Activated CD4-positive, alpha-beta T cell treated with anti-CD3 and anti-CD28 coated beads, Interleukin-2, amount 10 ng/mL, durations not matched to agents 7 days and 5 days (primary cell): ENCODE measurements around the gene HECW1. TPM values are rescaled to one million over a fixed set of nuclear protein-coding genes. Genes with fewer than 3 reads are reported as not detected.
"Not testable (repeated sequence)": the region's sequence is repeated elsewhere in the genome, so short reads cannot be mapped to it uniquely, and the experiment has no call there.

ENCODE experiments used
- CTCF ChIA-PET: fragments of 350-600 bp; sonication (Branson Sonifier 250); formaldehyde crosslinking; loops from one replicate; lab custom pipeline; 2021; ENCODE audit warnings: antibody characterized with exemption; lab: Charles Lee
- POLR2A ChIA-PET: fragments of 350-600 bp; sonication (Branson Sonifier 250); formaldehyde crosslinking; loops from one replicate; lab custom pipeline; 2021; ENCODE audit warnings: antibody characterized with exemption; lab: Charles Lee
- DNase-seq: peaks from one replicate; pipeline ENCODE4 v3.0.0-alpha.2; 2020
- H3K27ac Mint-ChIP-seq: one replicate; pipeline ENCODE4 v1.8.0; 2021; ENCODE audit warnings: mild to moderate bottlenecking, moderate library complexity, mixed read lengths
- H3K27me3 Mint-ChIP-seq: one replicate; pipeline ENCODE4 v1.8.0; 2021; ENCODE audit warnings: mixed read lengths
- H3K36me3 Mint-ChIP-seq: one replicate; pipeline ENCODE4 v1.8.0; 2021; ENCODE audit warnings: low read depth, mixed read lengths
- H3K4me1 Mint-ChIP-seq: one replicate; pipeline ENCODE4 v1.8.0; 2021; ENCODE audit warnings: mixed read lengths
- H3K4me3 Mint-ChIP-seq: one replicate; pipeline ENCODE4 v1.8.0; 2021; ENCODE audit warnings: mild to moderate bottlenecking, moderate library complexity, mixed read lengths
- H3K9me3 Mint-ChIP-seq: one replicate; pipeline ENCODE4 v1.8.0; 2021; ENCODE audit warnings: mixed read lengths
- total RNA-seq, 2 experiments: library from RNA; stranded (reverse); gene quantifications; one replicate each; pipeline ENCODE4 v1.2.3, GENCODE V29; 2021

HECW1 gene
- not detected for total RNA-seq

- Mint-ChIP-seq H3K4me3 (no peak within 1 kb of the TSS), H3K4me1 (peaks cover 9% of the 10 kb centered on the region), H3K36me3 (no peaks in the 10 kb centered on the region), H3K9me3 (no peaks in the 10 kb centered on the region), H3K27ac (no peak within 1 kb of the TSS), H3K27me3 (peaks cover 80% of the 10 kb centered on the region)
- POLR2A ChIA-PET: no interaction called here
- no peak for DNase-seq
- CTCF ChIA-PET: no interaction called here
Observed at GRCh38 chr7:43112459-43112940, at the start of gene HECW1. HECW1 (plus strand) TSS chr7:43112647; CDS start chr7:43243906, 131,259 bp downstream.

DNA sequence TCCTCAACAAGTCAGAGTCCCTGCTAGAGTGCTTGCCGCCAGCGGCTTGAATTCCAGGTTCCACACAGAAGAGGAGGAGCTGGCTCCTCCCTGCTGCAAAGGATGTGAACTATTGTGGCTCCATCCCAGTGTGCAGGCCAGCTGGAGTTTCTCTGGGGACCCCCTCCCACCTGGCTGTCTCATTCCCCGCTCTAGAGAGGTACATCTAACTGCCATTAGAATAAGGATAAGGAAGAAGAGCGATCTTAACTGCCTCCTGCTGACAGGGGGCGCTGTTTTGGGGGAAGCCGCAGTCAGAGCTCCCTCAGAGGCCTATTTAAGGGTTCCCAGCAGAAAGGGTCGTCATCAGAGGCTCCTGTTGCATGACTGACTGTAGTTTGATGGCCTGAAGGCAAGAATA, 40.8 kb upstream of the HECW1 start:
- ChIA-PET CTCF (no interaction called here), POLR2A (no interaction called here)
- H3K9me3 Mint-ChIP-seq: no peaks in the 10 kb centered on the region
- DNase-seq: no peak
- peaks cover 8% of the 10 kb centered on the region for H3K27me3 Mint-ChIP-seq
- H3K36me3 Mint-ChIP-seq: no peaks in the 10 kb centered on the region
- no peak overlapping the region for H3K27ac Mint-ChIP-seq
- H3K4me3 Mint-ChIP-seq: no peak overlapping the region
- no peaks in the 10 kb centered on the region for H3K4me1 Mint-ChIP-seq

DNA sequence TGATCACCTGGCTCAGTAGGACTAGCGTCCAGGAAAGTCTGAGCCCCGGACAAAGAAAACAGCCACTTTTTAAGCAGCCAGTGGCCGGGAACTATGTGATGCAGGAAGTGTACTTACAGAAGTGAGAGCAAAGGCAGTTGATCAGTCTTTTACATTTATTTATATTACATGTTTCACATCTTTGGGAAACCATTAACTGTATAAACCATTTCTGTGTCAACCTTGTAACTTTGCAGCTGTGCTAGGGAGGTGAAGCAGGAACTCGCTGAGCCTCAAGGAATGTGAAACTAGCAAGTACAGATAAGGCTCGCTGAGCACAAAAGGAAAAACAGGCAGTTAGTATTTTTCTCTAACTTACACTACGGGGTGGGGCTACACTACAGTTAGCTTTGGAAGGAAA, 39.9 kb upstream of the HECW1 start:
- no peak for DNase-seq
- H3K4me3 Mint-ChIP-seq: no peak overlapping the region
- ChIA-PET CTCF (no interaction called here), POLR2A (no interaction called here)
- H3K27me3 Mint-ChIP-seq: peaks cover 8% of the 10 kb centered on the region
- no peak overlapping the region for H3K27ac Mint-ChIP-seq
- H3K36me3 Mint-ChIP-seq: no peaks in the 10 kb centered on the region
- no peaks in the 10 kb centered on the region for H3K4me1 Mint-ChIP-seq
- no peaks in the 10 kb centered on the region for H3K9me3 Mint-ChIP-seq

DNA sequence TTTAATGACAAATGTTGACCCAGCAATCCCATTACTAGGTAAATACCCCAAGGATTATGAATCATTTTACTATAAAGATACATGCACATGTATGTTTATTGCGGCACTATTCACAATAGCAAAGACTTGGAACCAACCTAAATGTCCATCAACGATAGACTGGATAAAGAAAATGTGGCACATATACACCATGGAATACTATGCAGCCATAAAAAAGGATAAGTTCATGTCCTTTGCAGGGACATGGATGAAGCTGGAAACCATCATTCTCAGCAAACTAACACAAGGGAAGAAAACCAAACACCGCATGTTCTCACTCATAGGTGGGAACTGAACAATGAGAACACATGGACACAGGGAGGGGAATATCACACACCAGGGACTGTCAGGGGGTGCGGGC, 38.6 kb upstream of the HECW1 start:
- ChIA-PET CTCF (interaction anchor here (0.5 kb wide), 1 partner anchor 32 kb away, joined by 3 read pairs; no protein-coding TSS in a partner anchor), POLR2A (interaction anchor here (0.6 kb wide), 1 partner anchor 24 kb away, joined by 4 read pairs; no protein-coding TSS in a partner anchor)
- H3K36me3 Mint-ChIP-seq, H3K27ac Mint-ChIP-seq, DNase-seq, H3K4me3 Mint-ChIP-seq, H3K27me3 Mint-ChIP-seq, H3K4me1 Mint-ChIP-seq, H3K9me3 Mint-ChIP-seq: not testable (repeated sequence)

- ChIA-PET CTCF (interaction anchor here (0.6 kb wide), 1 partner anchor 20 kb away, joined by 3 read pairs; no protein-coding TSS in a partner anchor), POLR2A (no interaction called here)
- H3K27me3 Mint-ChIP-seq: peaks cover 11% of the 10 kb centered on the region
- no peaks in the 10 kb centered on the region for H3K9me3 Mint-ChIP-seq
- no peaks in the 10 kb centered on the region for H3K4me1 Mint-ChIP-seq
- no peak for DNase-seq
- no peak overlapping the region for H3K4me3 Mint-ChIP-seq
- no peak overlapping the region for H3K27ac Mint-ChIP-seq
- no peaks in the 10 kb centered on the region for H3K36me3 Mint-ChIP-seq
Observed at GRCh38 chr7:43076189-43076605, 36.2 kb upstream of the HECW1 start.

- ChIA-PET CTCF (no interaction called here), POLR2A (no interaction called here)
- no peaks in the 10 kb centered on the region for H3K9me3 Mint-ChIP-seq
Observed at GRCh38 chr7:43076606-43077005, 35.8 kb upstream of the HECW1 start.

DNA sequence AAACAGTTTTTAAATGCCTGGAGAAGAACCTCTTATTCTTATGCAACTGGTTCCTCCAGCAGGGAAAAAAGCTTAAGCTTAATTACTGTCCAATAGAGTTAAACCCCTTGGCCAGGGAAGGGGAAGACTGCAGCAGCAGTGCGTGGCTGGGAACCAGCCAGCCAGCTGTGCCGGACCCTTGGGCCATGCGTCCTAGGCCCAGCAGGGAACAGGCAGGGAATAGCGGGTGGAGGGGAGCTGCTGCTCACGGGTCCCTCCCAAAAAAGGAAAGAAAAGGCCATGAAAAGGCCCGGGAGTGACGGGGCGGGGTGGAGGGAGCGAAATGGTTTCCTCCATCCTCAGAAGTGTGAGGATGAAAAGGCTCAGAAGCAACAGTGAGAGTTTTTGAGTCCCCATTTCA, 35.2 kb upstream of the HECW1 start:
- H3K36me3 Mint-ChIP-seq: no peaks in the 10 kb centered on the region
- ChIA-PET CTCF (interaction anchor here (0.6 kb wide), 1 partner anchor 33 kb away, joined by 4 read pairs; no protein-coding TSS in a partner anchor), POLR2A (no interaction called here)
- peaks cover 13% of the 10 kb centered on the region for H3K27me3 Mint-ChIP-seq
- H3K9me3 Mint-ChIP-seq: no peaks in the 10 kb centered on the region
- H3K27ac Mint-ChIP-seq: no peak overlapping the region
- no peaks in the 10 kb centered on the region for H3K4me1 Mint-ChIP-seq
- DNase-seq: no peak
- H3K4me3 Mint-ChIP-seq: no peak overlapping the region

More at GRCh38 chr7:43076606-43077005, 35.8 kb upstream of the HECW1 start:
- Mint-ChIP-seq H3K27me3 (peaks cover 12% of the 10 kb centered on the region), H3K4me3 (no peak overlapping the region), H3K36me3 (no peaks in the 10 kb centered on the region), H3K27ac (no peak overlapping the region), H3K4me1 (no peaks in the 10 kb centered on the region)
- DNase-seq: no peak

GRCh38 chr7:43077732-43078391, 34.6 kb upstream of the HECW1 start:
- Mint-ChIP-seq H3K27me3 (peaks cover 13% of the 10 kb centered on the region), H3K9me3 (no peaks in the 10 kb centered on the region), H3K4me1 (no peaks in the 10 kb centered on the region), H3K4me3 (no peak overlapping the region), H3K36me3 (no peaks in the 10 kb centered on the region), H3K27ac (no peak overlapping the region)
- ChIA-PET CTCF (interaction anchor here (0.6 kb wide), 1 partner anchor 33 kb away, joined by 4 read pairs; no protein-coding TSS in a partner anchor), POLR2A (no interaction called here)
- no peak for DNase-seq

DNA sequence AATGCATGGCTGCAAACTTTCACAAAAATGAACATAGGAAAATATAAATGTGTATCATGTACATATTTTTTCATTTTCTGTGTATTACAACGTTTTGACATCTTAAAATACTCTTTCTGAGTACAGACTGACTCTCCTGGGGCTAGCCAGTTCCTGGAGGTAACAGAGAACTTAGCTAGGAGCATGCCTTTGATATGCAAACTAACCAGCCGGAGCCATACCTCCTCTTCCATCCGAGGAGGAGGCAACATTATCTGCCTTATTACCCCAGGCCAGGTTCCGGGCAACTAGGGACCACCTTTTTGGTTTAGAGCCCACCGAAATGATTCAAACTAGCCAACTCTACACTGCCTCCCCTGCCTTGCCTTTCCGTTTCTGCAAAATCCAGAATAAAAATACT, 33.7 kb upstream of the HECW1 start:
- no peaks in the 10 kb centered on the region for H3K9me3 Mint-ChIP-seq
- POLR2A ChIA-PET: no interaction called here
- CTCF ChIA-PET: interaction anchor here (1.0 kb wide), 1 partner anchor 120 kb away, joined by 3 read pairs; no protein-coding TSS in a partner anchor
- H3K4me1 Mint-ChIP-seq: no peaks in the 10 kb centered on the region
- DNase-seq: no peak
- no peaks in the 10 kb centered on the region for H3K36me3 Mint-ChIP-seq
- no peak overlapping the region for H3K4me3 Mint-ChIP-seq
- H3K27ac Mint-ChIP-seq: no peak overlapping the region
- H3K27me3 Mint-ChIP-seq: peaks cover 17% of the 10 kb centered on the region

- Mint-ChIP-seq H3K36me3 (no peaks in the 10 kb centered on the region), H3K27me3 (peaks cover 36% of the 10 kb centered on the region), H3K4me1 (no peaks in the 10 kb centered on the region), H3K4me3 (no peak overlapping the region), H3K9me3 (no peaks in the 10 kb centered on the region), H3K27ac (no peak overlapping the region)
- ChIA-PET POLR2A (no interaction called here), CTCF (interaction anchor here (0.6 kb wide), 1 partner anchor 202 kb away, joined by 3 read pairs; no protein-coding TSS in a partner anchor)
- no peak for DNase-seq
Observed at GRCh38 chr7:43081603-43082002, 30.8 kb upstream of the HECW1 start.

DNA sequence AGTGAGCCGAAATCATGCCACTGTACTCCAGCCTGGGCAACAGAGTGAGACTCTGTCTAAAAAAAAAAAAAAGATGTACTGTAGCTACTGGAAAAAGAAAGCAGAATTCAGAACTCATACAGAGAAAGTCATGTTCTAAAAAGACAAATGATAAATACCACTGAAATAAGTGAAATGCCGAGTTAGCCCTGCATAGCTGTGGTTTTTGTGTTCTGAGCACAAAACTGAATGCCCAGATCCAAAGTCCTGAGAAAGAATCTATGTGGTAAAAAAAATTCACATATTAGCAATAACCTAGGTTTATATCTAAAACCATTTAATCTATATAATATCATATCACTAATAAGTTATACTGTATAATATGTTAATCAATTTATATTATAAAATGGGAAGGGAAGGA, 29.3 kb upstream of the HECW1 start:
- Mint-ChIP-seq H3K9me3 (no peaks in the 10 kb centered on the region), H3K27me3 (peaks cover 40% of the 10 kb centered on the region), H3K36me3 (no peaks in the 10 kb centered on the region), H3K4me1 (no peaks in the 10 kb centered on the region), H3K4me3 (no peak overlapping the region), H3K27ac (no peak overlapping the region)
- ChIA-PET CTCF (no interaction called here), POLR2A (no interaction called here)
- DNase-seq: no peak

DNA sequence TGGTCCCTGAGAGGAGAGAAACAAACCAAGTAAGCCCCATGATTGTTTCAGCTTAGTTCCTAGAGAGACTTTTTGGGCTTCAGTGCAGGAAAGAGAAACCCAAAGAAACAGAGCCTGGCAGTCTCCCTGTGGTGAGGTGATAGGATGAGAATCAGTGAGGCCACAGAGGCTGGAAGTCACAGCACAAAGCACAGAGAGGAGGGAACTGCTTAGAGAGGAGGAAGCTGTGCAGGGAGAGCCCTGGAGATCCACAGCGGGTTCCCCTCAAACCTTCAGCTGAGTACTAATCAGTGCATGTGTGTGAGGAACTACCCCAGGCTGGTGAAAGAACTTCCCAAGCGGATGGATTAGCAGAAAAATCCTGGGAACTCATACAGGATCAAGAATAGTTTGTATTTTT, 27.4 kb upstream of the HECW1 start:
- H3K27me3 Mint-ChIP-seq: peaks cover 33% of the 10 kb centered on the region
- no peaks in the 10 kb centered on the region for H3K36me3 Mint-ChIP-seq
- POLR2A ChIA-PET: no interaction called here
- no peaks in the 10 kb centered on the region for H3K9me3 Mint-ChIP-seq
- CTCF ChIA-PET: no interaction called here
- no peak overlapping the region for H3K27ac Mint-ChIP-seq
- H3K4me3 Mint-ChIP-seq: no peak overlapping the region
- DNase-seq: no peak
- no peaks in the 10 kb centered on the region for H3K4me1 Mint-ChIP-seq

DNA sequence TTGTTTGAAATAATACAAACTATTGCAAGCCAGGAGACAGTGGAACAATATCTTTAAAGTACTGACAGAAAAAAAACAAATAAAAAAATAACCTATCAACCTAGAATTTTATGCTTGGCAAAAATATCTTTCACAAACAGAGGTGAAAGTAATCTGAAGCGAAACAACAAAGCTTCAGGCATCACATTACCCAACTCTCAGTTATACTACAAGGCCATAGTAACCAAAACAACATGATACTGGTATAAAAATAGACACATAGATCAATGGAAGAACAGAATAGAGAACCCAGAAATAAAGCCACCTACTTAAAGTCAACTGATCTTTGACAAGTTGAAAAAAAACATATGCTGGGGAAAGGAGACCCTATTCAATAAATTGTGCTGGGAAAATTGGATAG, 26.5 kb upstream of the HECW1 start:
- Mint-ChIP-seq H3K9me3 (no peaks in the 10 kb centered on the region), H3K4me3 (no peak overlapping the region), H3K27me3 (peaks cover 31% of the 10 kb centered on the region), H3K4me1 (no peaks in the 10 kb centered on the region), H3K27ac (no peak overlapping the region), H3K36me3 (no peaks in the 10 kb centered on the region)
- ChIA-PET POLR2A (no interaction called here), CTCF (no interaction called here)
- no peak for DNase-seq
